SK-N-SH (cell line): Measurements from ENCODE around the gene WDR48. TPM values are rescaled to one million over a fixed set of nuclear protein-coding genes. Genes with fewer than 3 reads are reported as not detected.

Experiments
- CTCF ChIA-PET: fragments of 300-600, 350-600 bp; formaldehyde crosslinking; extraction: SDS; loops from one replicate; lab custom pipeline; 2021; lab: Yijun Ruan, JAX
- POLR2A ChIA-PET: fragments of 350-600 bp; sonication (Branson Sonifier 250); formaldehyde crosslinking; extraction: SDS; loops from one replicate; lab custom pipeline; 2020; ENCODE audit warnings: antibody characterized with exemption, inconsistent platforms; lab: Yijun Ruan, JAX
- DNase-seq: peaks from one replicate; pipeline ENCODE4 v3.0.0; 2012
- H2AFZ ChIP-seq: fragments of 200-600 bp; sonication (generic); 2 replicates; pipeline ENCODE4 v1.8.1; 2016; ENCODE audit warnings: antibody characterized with exemption, mild to moderate bottlenecking, low read depth
- H3F3A ChIP-seq: fragments of 200-600 bp; sonication (generic); replicated peaks from 2 replicates; pipeline ENCODE3; 2016; ENCODE audit warnings: antibody characterized with exemption, mild to moderate bottlenecking; ENCODE audit not compliant: insufficient read depth
- H3K27ac ChIP-seq, 2 experiments: fragments of 200-500 bp in 1 of 2; fragments of 200-600 bp in 1 of 2; sonication (Bioruptor generic) in 1 of 2; sonication (generic), shearing (Covaris generic) in 1 of 2; 2 replicates each; pipeline versions ENCODE4 v1.5.1 to v1.6.1; 2014 to 2016; ENCODE audit warnings: low read depth in 2 of 2, inconsistent platforms in 1 of 2, low read length in 1 of 2, mild to moderate bottlenecking in 1 of 2, mixed read lengths in 1 of 2
- H3K27me3 ChIP-seq: fragments of 200-600 bp; sonication (generic), shearing (Covaris generic); 2 replicates; pipeline ENCODE4 v1.6.1; 2016; ENCODE audit warnings: mixed run types; ENCODE audit not compliant: insufficient read depth
- H3K36me3 ChIP-seq, 2 experiments: fragments of 200-500 bp in 1 of 2; fragments of 200-600 bp in 1 of 2; sonication (Bioruptor generic) in 1 of 2; sonication (generic) in 1 of 2; replicated peaks in 1 of 2; 2 replicates each; pipeline versions ENCODE3 to v1.5.1; 2014 to 2016; ENCODE audit warnings: low read length in 1 of 2, mild to moderate bottlenecking in 1 of 2; ENCODE audit not compliant: insufficient read depth in 2 of 2, control insufficient read depth in 1 of 2
- H3K4me1 ChIP-seq, 2 experiments: fragments of 200-500 bp in 1 of 2; fragments of 200-600 bp in 1 of 2; sonication (Bioruptor generic) in 1 of 2; sonication (generic), shearing (Covaris generic) in 1 of 2; 2 replicates each; pipeline versions ENCODE4 v1.5.1 to v1.6.1; 2014 to 2016; ENCODE audit warnings: low read depth in 1 of 2, low read length in 1 of 2, mixed run types in 1 of 2; ENCODE audit not compliant: insufficient read depth in 2 of 2, control insufficient read depth in 1 of 2
- H3K4me2 ChIP-seq: fragments of 200-600 bp; sonication (generic), shearing (Covaris generic); 2 replicates; pipeline ENCODE4 v1.6.1; 2017; ENCODE audit warnings: mixed run types
- H3K4me3 ChIP-seq, 2 experiments: fragments of 200-500 bp in 1 of 2; fragments of 200-600 bp in 1 of 2; sonication (Bioruptor generic) in 1 of 2; sonication (generic), shearing (Covaris generic) in 1 of 2; 2 replicates each; pipeline versions ENCODE4 v1.5.1 to v1.8.1; 2014 to 2016; ENCODE audit warnings: low read depth in 2 of 2, inconsistent platforms in 1 of 2, low read length in 1 of 2, mild to moderate bottlenecking in 1 of 2, mixed read lengths in 1 of 2, moderate library complexity in 1 of 2
- H3K79me2 ChIP-seq: fragments of 200-600 bp; sonication (generic); 2 replicates; pipeline ENCODE4 v1.8.1; 2017; ENCODE audit warnings: mild to moderate bottlenecking; ENCODE audit not compliant: insufficient read depth
- H3K9ac ChIP-seq: fragments of 200-600 bp; sonication (generic); 2 replicates; pipeline ENCODE4 v1.6.1; 2017; ENCODE audit warnings: mixed run types
- H3K9me2 ChIP-seq: fragments of 200-600 bp; sonication (generic); 2 replicates; pipeline ENCODE4 v1.6.1; 2017; ENCODE audit warnings: mixed run types
- H3K9me3 ChIP-seq: fragments of 200-600 bp; sonication (generic); 2 replicates; pipeline ENCODE4 v1.6.1; 2017; ENCODE audit warnings: mixed run types, mild to moderate bottlenecking, moderate library complexity
- H4K20me1 ChIP-seq: fragments of 200-600 bp; sonication (generic); 2 replicates; pipeline ENCODE4 v1.6.1; 2017; ENCODE audit warnings: mild to moderate bottlenecking, mixed run types; ENCODE audit not compliant: insufficient read depth
- EP300 ChIP-seq, 2 experiments: IDR thresholded peaks; 2 replicates each; pipeline versions ENCODE4 v1.4.0 to v1.6.1; 2012; ENCODE audit warnings: borderline replicate concordance in 1 of 2, low read depth in 1 of 2, low read length in 1 of 2
- EZH2phosphoT487 ChIP-seq: fragments of 200-600 bp; sonication (generic); IDR thresholded peaks from 2 replicates; pipeline ENCODE4 v1.6.1; 2017; ENCODE audit warnings: low read depth, mixed run types, mild to moderate bottlenecking, antibody characterized with exemption, moderate library complexity, borderline replicate concordance
- FOXJ3 ChIP-seq: sonication (generic); formaldehyde crosslinking; IDR thresholded peaks from 2 replicates; pipeline ENCODE4 v1.5.1; 2020; ENCODE audit warnings: mild to moderate bottlenecking, missing genetic modification reagents
- FOXM1 ChIP-seq: IDR thresholded peaks from 2 replicates; pipeline ENCODE4 v1.4.0; 2012; ENCODE audit warnings: low read depth, mild to moderate bottlenecking
- GATA2 ChIP-seq: sonication (generic); formaldehyde crosslinking; IDR thresholded peaks from 2 replicates; pipeline ENCODE4 v1.5.0; 2020; ENCODE audit warnings: mild to moderate bottlenecking, missing genetic modification reagents
- JUND ChIP-seq: IDR thresholded peaks from 2 replicates; pipeline ENCODE4 v1.4.0; 2012
- MXI1 ChIP-seq: IDR thresholded peaks from 2 replicates; pipeline ENCODE4 v1.6.1; 2012; ENCODE audit warnings: mild to moderate bottlenecking, low read depth, low read length, improper control_type of control experiment
- NRF1 ChIP-seq: IDR thresholded peaks from 2 replicates; pipeline ENCODE4 v1.6.1; 2012; ENCODE audit warnings: low read depth, mild to moderate bottlenecking, low read length
- RFX5 ChIP-seq: IDR thresholded peaks from 2 replicates; pipeline ENCODE4 v1.6.1; 2012; ENCODE audit warnings: mild to moderate bottlenecking, improper control_type of control experiment, low read length
- TAF1 ChIP-seq: IDR thresholded peaks from 2 replicates; pipeline ENCODE4 v1.6.1; 2012; ENCODE audit warnings: low read depth, mild to moderate bottlenecking, low read length, moderate library complexity, borderline replicate concordance
- TCF12 ChIP-seq: IDR thresholded peaks from 2 replicates; pipeline ENCODE4 v1.4.0; 2012
- TEAD4 ChIP-seq: IDR thresholded peaks from 2 replicates; pipeline ENCODE4 v1.4.0; 2012; ENCODE audit warnings: mild to moderate bottlenecking, borderline replicate concordance; ENCODE audit not compliant: insufficient read depth
- YY1 ChIP-seq: IDR thresholded peaks from 2 replicates; pipeline ENCODE4 v1.4.0; 2012; ENCODE audit warnings: low read depth, mild to moderate bottlenecking
- WGBS: methylation state at CpG from one replicate; pipeline ENCODE4 v1.1.6; 2017; ENCODE audit warnings: low lambda C conversion rate; 5-methylcytosine and 5-hydroxymethylcytosine counted together
- polyA plus RNA-seq, 3 experiments: library from polyadenylated mRNA; depleted of rRNA; stranded (reverse); fragments of >200 nt; gene quantifications; 2 replicates each; pipeline ENCODE4 v1.2.3, GENCODE V29; 2012
- TF ChIP-seq, protein P1 (sequence below): fragments of 200-600 bp; sonication (generic); IDR thresholded peaks from 2 replicates; pipeline ENCODE4 v1.6.1; 2017; ENCODE audit warnings: antibody characterized with exemption, mild to moderate bottlenecking, moderate library complexity
- TF ChIP-seq, protein P2 (sequence below): fragments of 150-350 bp; IDR thresholded peaks from 2 replicates; pipeline ENCODE4 v1.6.1; 2016; ENCODE audit warnings: mild to moderate bottlenecking, low read depth, low read length
- TF ChIP-seq, protein P3 (sequence below): IDR thresholded peaks from 2 replicates; pipeline ENCODE4 v1.4.0; 2012; ENCODE audit warnings: low read depth
- TF ChIP-seq, protein P4 (sequence below): IDR thresholded peaks from 2 replicates; pipeline ENCODE4 v1.6.1; 2012; ENCODE audit warnings: mild to moderate bottlenecking, low read depth, low read length, moderate library complexity

Gene WDR48
- polyA plus RNA-seq, 1 of the 3 experiments (the other 2 are of a cell fraction) = 12.1 TPM

DNA sequence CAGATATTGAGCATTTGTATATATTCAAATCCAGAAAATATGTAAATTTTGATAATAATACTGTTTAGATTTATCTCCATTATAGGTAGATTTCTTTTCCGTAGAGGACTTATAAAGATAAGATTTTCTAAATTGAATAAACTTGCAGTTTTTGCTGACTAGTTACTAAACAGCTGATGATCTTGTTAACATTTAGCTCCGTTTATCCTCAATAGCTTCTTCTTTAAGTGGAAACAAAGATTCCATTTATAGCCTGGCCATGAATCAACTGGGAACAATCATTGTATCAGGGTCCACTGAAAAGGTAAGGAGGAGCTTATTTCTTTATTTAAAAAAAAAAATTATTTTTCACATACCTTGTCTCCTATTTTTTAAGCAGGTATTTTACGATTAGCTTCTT is 16.7 kb downstream of the WDR48 start:
- Histone ChIP-seq H3K9me3 (no peaks in the 10 kb centered on the region), H4K20me1 (no peaks in the 10 kb centered on the region), H3F3A (peaks cover 5% of the 10 kb centered on the region), H2AFZ (no peak overlapping the region), H3K9me2 (no peaks in the 10 kb centered on the region), H3K4me2 (no peak overlapping the region), H3K27ac (no peak overlapping the region), H3K4me3 (no peak overlapping the region), H3K79me2 (peaks cover 22% of the 10 kb centered on the region), H3K4me1 (no peaks in the 10 kb centered on the region), H3K36me3 (peaks cover 43 to 64% of the 10 kb centered on the region in 2 experiments), H3K27me3 (no peaks in the 10 kb centered on the region), H3K9ac (no peak overlapping the region)
- ChIA-PET CTCF (interaction anchor here (0.6 to 1.6 kb wide), 2 partner anchors 11 to 13 kb away, joined by 3 to 4 read pairs; no protein-coding TSS in a partner anchor), POLR2A (no interaction called here)
- no peak for TF ChIP-seq TCF12
- TF ChIP-seq YY1 = no peak
- no peak for TF ChIP-seq EP300 (IDR thresholded peaks at IDR 0.05; ENCODE audit: borderline replicate concordance in 1 of 2, low read depth in 1 of 2, low read length in 1 of 2)
- TF ChIP-seq, protein P1, sequence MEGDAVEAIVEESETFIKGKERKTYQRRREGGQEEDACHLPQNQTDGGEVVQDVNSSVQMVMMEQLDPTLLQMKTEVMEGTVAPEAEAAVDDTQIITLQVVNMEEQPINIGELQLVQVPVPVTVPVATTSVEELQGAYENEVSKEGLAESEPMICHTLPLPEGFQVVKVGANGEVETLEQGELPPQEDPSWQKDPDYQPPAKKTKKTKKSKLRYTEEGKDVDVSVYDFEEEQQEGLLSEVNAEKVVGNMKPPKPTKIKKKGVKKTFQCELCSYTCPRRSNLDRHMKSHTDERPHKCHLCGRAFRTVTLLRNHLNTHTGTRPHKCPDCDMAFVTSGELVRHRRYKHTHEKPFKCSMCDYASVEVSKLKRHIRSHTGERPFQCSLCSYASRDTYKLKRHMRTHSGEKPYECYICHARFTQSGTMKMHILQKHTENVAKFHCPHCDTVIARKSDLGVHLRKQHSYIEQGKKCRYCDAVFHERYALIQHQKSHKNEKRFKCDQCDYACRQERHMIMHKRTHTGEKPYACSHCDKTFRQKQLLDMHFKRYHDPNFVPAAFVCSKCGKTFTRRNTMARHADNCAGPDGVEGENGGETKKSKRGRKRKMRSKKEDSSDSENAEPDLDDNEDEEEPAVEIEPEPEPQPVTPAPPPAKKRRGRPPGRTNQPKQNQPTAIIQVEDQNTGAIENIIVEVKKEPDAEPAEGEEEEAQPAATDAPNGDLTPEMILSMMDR = no peak
- TF ChIP-seq FOXJ3 = no peak
- no peak for TF ChIP-seq TEAD4
- no peak for TF ChIP-seq MXI1
- TF ChIP-seq, protein P2, sequence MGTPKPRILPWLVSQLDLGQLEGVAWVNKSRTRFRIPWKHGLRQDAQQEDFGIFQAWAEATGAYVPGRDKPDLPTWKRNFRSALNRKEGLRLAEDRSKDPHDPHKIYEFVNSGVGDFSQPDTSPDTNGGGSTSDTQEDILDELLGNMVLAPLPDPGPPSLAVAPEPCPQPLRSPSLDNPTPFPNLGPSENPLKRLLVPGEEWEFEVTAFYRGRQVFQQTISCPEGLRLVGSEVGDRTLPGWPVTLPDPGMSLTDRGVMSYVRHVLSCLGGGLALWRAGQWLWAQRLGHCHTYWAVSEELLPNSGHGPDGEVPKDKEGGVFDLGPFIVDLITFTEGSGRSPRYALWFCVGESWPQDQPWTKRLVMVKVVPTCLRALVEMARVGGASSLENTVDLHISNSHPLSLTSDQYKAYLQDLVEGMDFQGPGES = no peak
- TF ChIP-seq, protein P3, sequence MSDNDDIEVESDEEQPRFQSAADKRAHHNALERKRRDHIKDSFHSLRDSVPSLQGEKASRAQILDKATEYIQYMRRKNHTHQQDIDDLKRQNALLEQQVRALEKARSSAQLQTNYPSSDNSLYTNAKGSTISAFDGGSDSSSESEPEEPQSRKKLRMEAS = no peak
- TF ChIP-seq EZH2phosphoT487 = no peak
- no peak for TF ChIP-seq JUND
- TF ChIP-seq RFX5 = no peak
- TF ChIP-seq TAF1 = no peak
- no peak for TF ChIP-seq NRF1
- TF ChIP-seq, protein P4, sequence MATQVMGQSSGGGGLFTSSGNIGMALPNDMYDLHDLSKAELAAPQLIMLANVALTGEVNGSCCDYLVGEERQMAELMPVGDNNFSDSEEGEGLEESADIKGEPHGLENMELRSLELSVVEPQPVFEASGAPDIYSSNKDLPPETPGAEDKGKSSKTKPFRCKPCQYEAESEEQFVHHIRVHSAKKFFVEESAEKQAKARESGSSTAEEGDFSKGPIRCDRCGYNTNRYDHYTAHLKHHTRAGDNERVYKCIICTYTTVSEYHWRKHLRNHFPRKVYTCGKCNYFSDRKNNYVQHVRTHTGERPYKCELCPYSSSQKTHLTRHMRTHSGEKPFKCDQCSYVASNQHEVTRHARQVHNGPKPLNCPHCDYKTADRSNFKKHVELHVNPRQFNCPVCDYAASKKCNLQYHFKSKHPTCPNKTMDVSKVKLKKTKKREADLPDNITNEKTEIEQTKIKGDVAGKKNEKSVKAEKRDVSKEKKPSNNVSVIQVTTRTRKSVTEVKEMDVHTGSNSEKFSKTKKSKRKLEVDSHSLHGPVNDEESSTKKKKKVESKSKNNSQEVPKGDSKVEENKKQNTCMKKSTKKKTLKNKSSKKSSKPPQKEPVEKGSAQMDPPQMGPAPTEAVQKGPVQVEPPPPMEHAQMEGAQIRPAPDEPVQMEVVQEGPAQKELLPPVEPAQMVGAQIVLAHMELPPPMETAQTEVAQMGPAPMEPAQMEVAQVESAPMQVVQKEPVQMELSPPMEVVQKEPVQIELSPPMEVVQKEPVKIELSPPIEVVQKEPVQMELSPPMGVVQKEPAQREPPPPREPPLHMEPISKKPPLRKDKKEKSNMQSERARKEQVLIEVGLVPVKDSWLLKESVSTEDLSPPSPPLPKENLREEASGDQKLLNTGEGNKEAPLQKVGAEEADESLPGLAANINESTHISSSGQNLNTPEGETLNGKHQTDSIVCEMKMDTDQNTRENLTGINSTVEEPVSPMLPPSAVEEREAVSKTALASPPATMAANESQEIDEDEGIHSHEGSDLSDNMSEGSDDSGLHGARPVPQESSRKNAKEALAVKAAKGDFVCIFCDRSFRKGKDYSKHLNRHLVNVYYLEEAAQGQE = no peak
- no peak for TF ChIP-seq GATA2
- TF ChIP-seq FOXM1 = no peak
- 93% methylated on average over 3 of the region's 3 CpGs for WGBS
- DNase-seq = no peak
